HEK293 (cell line): Measurements from ENCODE around the gene LRRC72.

Experiments
- CTCF ChIA-PET: fragments of 350-600 bp; formaldehyde crosslinking; extraction: SDS; loops from one replicate; lab custom pipeline; 2021; ENCODE audit warnings: antibody characterized with exemption; lab: Yijun Ruan, JAX
- POLR2A ChIA-PET: fragments of 300-600 bp; formaldehyde crosslinking; extraction: SDS; loops from one replicate; lab custom pipeline; 2020; ENCODE audit warnings: antibody characterized with exemption, inconsistent platforms; lab: Yijun Ruan, JAX
- H3K27ac ChIP-seq: fragments of 200-500 bp; sonication (Bioruptor generic); 2 replicates; pipeline ENCODE4 v1.5.1; 2014; ENCODE audit warnings: low read depth, low read length, control low read depth, inconsistent platforms; ENCODE audit errors: extremely low read depth
- H3K36me3 ChIP-seq, 2 experiments: fragments of 200-500 bp in 1 of 2; sonication (Bioruptor generic) in 1 of 2; 1 replicate in 1 of 2; 2 replicates in 1 of 2; pipeline ENCODE4 v1.5.1; 2014 to 2017; ENCODE audit warnings: inconsistent platforms in 2 of 2, low read length in 2 of 2; ENCODE audit not compliant: control insufficient read depth in 2 of 2, insufficient read depth in 1 of 2
- H3K4me1 ChIP-seq: fragments of 200-500 bp; sonication (Bioruptor generic); 2 replicates; pipeline ENCODE4 v1.5.1; 2014; ENCODE audit warnings: mild to moderate bottlenecking, low read length, inconsistent platforms; ENCODE audit not compliant: control insufficient read depth, insufficient read depth
- H3K4me3 ChIP-seq: 2 replicates; pipeline ENCODE4 v1.5.1; 2011; ENCODE audit warnings: low read depth, mild to moderate bottlenecking, control low read depth, low read length, moderate library complexity
- H3K9me3 ChIP-seq: fragments of 200-500 bp; sonication (Bioruptor generic); 2 replicates; pipeline ENCODE4 v1.5.1; 2014; ENCODE audit warnings: low read depth, low read length, inconsistent platforms; ENCODE audit not compliant: control insufficient read depth, insufficient read depth
- EGR2 ChIP-seq: fragments of 450-650 bp; formaldehyde crosslinking; IDR thresholded peaks from 2 replicates; pipeline ENCODE4 v1.5.1; 2016; ENCODE audit warnings: low read depth, missing biosample characterization, missing genetic modification characterization
- OSR2 ChIP-seq: fragments of 450-650 bp; formaldehyde crosslinking; IDR thresholded peaks from 2 replicates; pipeline ENCODE4 v1.5.1; 2016; ENCODE audit warnings: missing biosample characterization, missing genetic modification characterization
- SP3 ChIP-seq: fragments of 450-650 bp; formaldehyde crosslinking; IDR thresholded peaks from 2 replicates; pipeline ENCODE4 v1.5.1; 2016; ENCODE audit warnings: missing biosample characterization, missing genetic modification characterization
- TCF7L2 ChIP-seq: IDR thresholded peaks from 2 replicates; pipeline ENCODE4 v1.6.1; 2011; ENCODE audit warnings: low read depth, mild to moderate bottlenecking, inconsistent platforms, low read length, moderate library complexity, borderline replicate concordance
- TRIM28 ChIP-seq: IDR thresholded peaks from 2 replicates; pipeline ENCODE4 v1.6.1; 2011; ENCODE audit warnings: low read length, control low read depth, borderline replicate concordance
- YY1 ChIP-seq: fragments of 450-650 bp; formaldehyde crosslinking; IDR thresholded peaks from 2 replicates; pipeline ENCODE4 v1.5.1; 2018; ENCODE audit warnings: missing biosample characterization, missing genetic modification characterization
- YY2 ChIP-seq: fragments of 450-650 bp; formaldehyde crosslinking; IDR thresholded peaks from 2 replicates; pipeline ENCODE4 v1.5.1; 2016; ENCODE audit warnings: missing biosample characterization, missing genetic modification characterization
- ZBTB7A ChIP-seq: fragments of 450-650 bp; formaldehyde crosslinking; IDR thresholded peaks from 2 replicates; pipeline ENCODE4 v1.5.1; 2016; ENCODE audit warnings: low read depth, missing biosample characterization, missing genetic modification characterization
- ZNF112 ChIP-seq: fragments of 450-650 bp; formaldehyde crosslinking; IDR thresholded peaks from 2 replicates; pipeline ENCODE4 v1.5.0; 2017; ENCODE audit warnings: missing biosample characterization, missing genetic modification characterization
- ZNF16 ChIP-seq: fragments of 450-650 bp; formaldehyde crosslinking; IDR thresholded peaks from 2 replicates; pipeline ENCODE4 v1.5.1; 2016; ENCODE audit warnings: low read depth, missing biosample characterization, missing genetic modification characterization
- ZNF2 ChIP-seq: fragments of 450-650 bp; formaldehyde crosslinking; IDR thresholded peaks from 2 replicates; pipeline ENCODE4 v1.5.1; 2016; ENCODE audit warnings: missing biosample characterization, missing genetic modification characterization
- ZNF211 ChIP-seq: fragments of 450-650 bp; formaldehyde crosslinking; IDR thresholded peaks from 2 replicates; pipeline ENCODE4 v1.5.1; 2016; ENCODE audit warnings: low read depth, missing biosample characterization, missing genetic modification characterization
- ZNF223 ChIP-seq: fragments of 450-650 bp; formaldehyde crosslinking; IDR thresholded peaks from 2 replicates; pipeline ENCODE4 v1.5.1; 2016; ENCODE audit warnings: missing biosample characterization, missing genetic modification characterization
- ZNF24 ChIP-seq: fragments of 450-650 bp; formaldehyde crosslinking; IDR thresholded peaks from 2 replicates; pipeline ENCODE4 v1.5.1; 2016; ENCODE audit warnings: missing biosample characterization, missing genetic modification characterization
- ZNF26 ChIP-seq: fragments of 450-650 bp; formaldehyde crosslinking; IDR thresholded peaks from 2 replicates; pipeline ENCODE4 v1.5.1; 2016; ENCODE audit warnings: missing biosample characterization, missing genetic modification characterization
- ZNF266 ChIP-seq: fragments of 450-650 bp; formaldehyde crosslinking; IDR thresholded peaks from 2 replicates; pipeline ENCODE4 v1.5.1; 2016; ENCODE audit warnings: missing biosample characterization, missing genetic modification characterization, low read depth
- ZNF335 ChIP-seq: fragments of 450-650 bp; formaldehyde crosslinking; conservative IDR thresholded peaks from 2 replicates; pipeline ENCODE4 v1.5.1; 2016; ENCODE audit warnings: missing biosample characterization, missing genetic modification characterization
- ZNF513 ChIP-seq: fragments of 450-650 bp; IDR thresholded peaks from 2 replicates; pipeline ENCODE4 v1.5.1; 2018; ENCODE audit warnings: missing biosample characterization, missing genetic modification characterization
- ZNF548 ChIP-seq: fragments of 450-650 bp; formaldehyde crosslinking; IDR thresholded peaks from 2 replicates; pipeline ENCODE4 v1.5.1; 2016; ENCODE audit warnings: missing biosample characterization, missing genetic modification characterization
- ZNF626 ChIP-seq: fragments of 450-650 bp; sonication (Bioruptor Pico); formaldehyde crosslinking; IDR thresholded peaks from 2 replicates; pipeline ENCODE4 v1.5.1; 2018; ENCODE audit warnings: missing biosample characterization, missing genetic modification characterization, inconsistent platforms
- ZNF654 ChIP-seq: fragments of 450-650 bp; formaldehyde crosslinking; IDR thresholded peaks from 2 replicates; pipeline ENCODE4 v1.5.1; 2016; ENCODE audit warnings: low read depth, missing biosample characterization, missing genetic modification characterization
- ZNF76 ChIP-seq: fragments of 450-650 bp; formaldehyde crosslinking; IDR thresholded peaks from 2 replicates; pipeline ENCODE4; 2016; ENCODE audit warnings: low read depth, missing biosample characterization, missing genetic modification characterization, borderline replicate concordance
- ZNF791 ChIP-seq: fragments of 450-650 bp; formaldehyde crosslinking; IDR thresholded peaks from 2 replicates; pipeline ENCODE4 v1.5.1; 2016; ENCODE audit warnings: missing biosample characterization, missing genetic modification characterization
- TF ChIP-seq, protein P1 (sequence below): fragments of 450-650 bp; formaldehyde crosslinking; IDR thresholded peaks from 2 replicates; pipeline ENCODE4 v1.5.1; 2016; ENCODE audit warnings: missing biosample characterization, missing genetic modification characterization, borderline replicate concordance

LRRC72 gene

DNA sequence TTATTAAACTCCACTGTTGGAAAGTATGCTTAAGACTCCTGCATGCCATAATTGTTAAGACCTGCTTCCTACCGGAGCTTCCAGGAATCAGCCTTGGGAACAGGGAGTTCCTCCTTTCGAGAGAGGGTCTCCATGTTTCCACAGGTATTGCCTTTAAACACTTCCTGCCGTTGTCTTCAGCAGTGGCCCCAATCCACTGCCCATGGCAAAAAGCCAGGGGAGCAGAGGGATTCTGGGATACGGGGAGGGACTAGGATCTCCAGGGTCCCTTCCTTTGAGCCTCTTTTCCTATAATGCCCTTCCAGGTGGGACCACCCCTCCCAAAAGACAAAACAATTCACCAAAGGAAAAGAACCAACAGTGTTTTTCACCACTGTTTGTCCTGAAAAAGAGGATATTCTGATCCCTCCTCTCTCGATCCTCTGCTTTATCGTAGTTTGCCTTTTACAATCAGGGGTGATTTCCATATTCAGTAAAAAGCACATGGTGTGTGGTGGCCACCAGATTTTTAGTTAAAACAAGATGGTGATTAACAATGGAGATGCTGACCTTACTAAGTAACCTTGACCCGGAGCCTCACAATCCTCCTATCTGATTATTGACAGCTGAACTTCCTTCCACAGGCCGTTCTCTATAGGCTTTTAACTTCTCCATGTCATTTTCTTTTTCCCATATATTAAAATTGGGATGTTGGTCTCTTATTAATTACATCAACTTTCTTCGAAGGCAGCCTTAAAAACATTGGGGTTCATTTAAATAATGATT lies 36.0 kb downstream of the LRRC72 start:
- ChIA-PET POLR2A (no interaction called here), CTCF (interaction anchor here (0.6 to 2.4 kb wide), 2 partner anchors 131 to 822 kb away, joined by 3 to 13 read pairs; no protein-coding TSS in a partner anchor)
- H3K27ac ChIP-seq: no peak overlapping the region

DNA sequence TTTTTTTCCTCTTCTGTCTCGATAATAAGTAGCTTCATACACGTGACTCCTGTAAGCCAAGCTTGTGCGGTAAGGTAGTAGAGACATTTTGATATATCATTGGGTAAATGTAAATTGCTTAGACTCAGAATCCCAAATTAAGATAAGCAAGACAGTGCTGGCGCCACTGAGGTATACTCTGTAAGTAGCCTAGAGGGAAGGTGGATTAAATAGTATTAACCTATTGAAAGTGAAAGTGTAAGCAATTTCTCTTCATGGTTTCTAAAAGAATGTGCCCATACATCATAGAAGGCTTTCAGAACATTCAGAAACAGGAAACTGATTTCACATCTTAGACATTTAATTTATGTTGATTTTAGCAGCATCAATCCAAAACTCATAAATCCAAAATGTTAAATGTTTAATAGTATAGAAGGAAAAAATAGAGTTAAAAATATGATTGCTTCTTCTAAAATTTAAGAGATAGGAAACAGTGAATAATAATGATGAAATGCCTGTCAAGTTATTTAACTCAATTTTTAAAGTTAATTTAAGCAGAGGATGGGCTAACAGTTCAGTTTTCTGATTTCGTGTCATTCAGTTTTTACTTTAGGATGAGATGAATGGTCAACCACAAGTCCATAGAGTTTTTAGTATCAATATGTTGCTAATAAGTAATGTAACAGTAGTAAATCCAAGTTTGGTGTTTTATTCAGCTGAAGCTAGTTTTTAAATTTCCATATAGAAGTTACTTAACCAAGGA lies 36.8 kb downstream of the LRRC72 start:
- Histone ChIP-seq H3K27ac (no peak overlapping the region), H3K4me1 (no peaks in the 10 kb centered on the region), H3K4me3 (no peak overlapping the region), H3K36me3 (no peaks in the 10 kb centered on the region)
- POLR2A ChIA-PET: no interaction called here
- TF ChIP-seq SP3 (tag by site-specific recombination) (no peak), ZNF26 (tag by site-specific recombination) (no peak), YY1 (no peak), TRIM28 (no peak), ZNF513 (tag by site-specific recombination) (no peak), EGR2 (tag by site-specific recombination) (no peak)
- TF ChIP-seq, protein P1, sequence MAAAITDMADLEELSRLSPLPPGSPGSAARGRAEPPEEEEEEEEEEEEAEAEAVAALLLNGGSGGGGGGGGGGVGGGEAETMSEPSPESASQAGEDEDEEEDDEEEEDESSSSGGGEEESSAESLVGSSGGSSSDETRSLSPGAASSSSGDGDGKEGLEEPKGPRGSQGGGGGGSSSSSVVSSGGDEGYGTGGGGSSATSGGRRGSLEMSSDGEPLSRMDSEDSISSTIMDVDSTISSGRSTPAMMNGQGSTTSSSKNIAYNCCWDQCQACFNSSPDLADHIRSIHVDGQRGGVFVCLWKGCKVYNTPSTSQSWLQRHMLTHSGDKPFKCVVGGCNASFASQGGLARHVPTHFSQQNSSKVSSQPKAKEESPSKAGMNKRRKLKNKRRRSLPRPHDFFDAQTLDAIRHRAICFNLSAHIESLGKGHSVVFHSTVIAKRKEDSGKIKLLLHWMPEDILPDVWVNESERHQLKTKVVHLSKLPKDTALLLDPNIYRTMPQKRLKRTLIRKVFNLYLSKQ (tag by site-specific recombination): no peak
- TF ChIP-seq, all 188 proteins: peak for 0
- CTCF ChIA-PET: interaction anchor here (0.6 to 3.1 kb wide), 6 partner anchors 130 to 485 kb away, joined by 3 to 34 read pairs (median 11); no protein-coding TSS in a partner anchor
- H3K9me3 ChIP-seq: no peaks in the 10 kb centered on the region

More for the DNA sequence above, 36.0 kb downstream of the LRRC72 start:
- TF ChIP-seq OSR2: no peak
- TF ChIP-seq ZBTB7A (tag by site-specific recombination): no peak
- no peak for TF ChIP-seq ZNF112 (tag by site-specific recombination)
- TF ChIP-seq ZNF791 (tag by site-specific recombination): no peak
- TF ChIP-seq ZNF266 (tag by site-specific recombination): no peak
- no peak for TF ChIP-seq ZNF335
- TF ChIP-seq ZNF76 (tag by site-specific recombination): no peak
- TF ChIP-seq ZNF626 (tag by site-specific recombination): no peak
- TF ChIP-seq ZNF223 (tag by site-specific recombination): no peak
- TF ChIP-seq ZNF24 (tag by site-specific recombination): no peak
- TF ChIP-seq ZNF2 (tag by site-specific recombination): no peak
- TF ChIP-seq ZNF548 (tag by site-specific recombination): no peak
- TF ChIP-seq TCF7L2: no peak
- no peak for TF ChIP-seq YY2
- no peak for TF ChIP-seq ZNF16 (tag by site-specific recombination)
- TF ChIP-seq ZNF654 (tag by site-specific recombination): no peak
- no peak for TF ChIP-seq ZNF211
- Histone ChIP-seq H3K4me3 (no peak overlapping the region), H3K4me1 (no peaks in the 10 kb centered on the region), H3K36me3 (no peaks in the 10 kb centered on the region), H3K9me3 (no peaks in the 10 kb centered on the region)
